HEK293T (cell line): ENCODE results near the gene C1orf198.

Experiments used
- BHLHE40 ChIP-seq: fragments of 450-650 bp; IDR thresholded peaks from 2 replicates; pipeline ENCODE4 v1.6.1; 2016; ENCODE audit warnings: mild to moderate bottlenecking, moderate library complexity, borderline replicate concordance
- L3MBTL2 ChIP-seq: fragments of 450-650 bp; conservative IDR thresholded peaks from 2 replicates; pipeline ENCODE4 v1.6.1; 2016; ENCODE audit warnings: mild to moderate bottlenecking
- PKNOX1 ChIP-seq: fragments of 450-650 bp; IDR thresholded peaks from 2 replicates; pipeline ENCODE4 v1.6.1; 2016

DNA sequence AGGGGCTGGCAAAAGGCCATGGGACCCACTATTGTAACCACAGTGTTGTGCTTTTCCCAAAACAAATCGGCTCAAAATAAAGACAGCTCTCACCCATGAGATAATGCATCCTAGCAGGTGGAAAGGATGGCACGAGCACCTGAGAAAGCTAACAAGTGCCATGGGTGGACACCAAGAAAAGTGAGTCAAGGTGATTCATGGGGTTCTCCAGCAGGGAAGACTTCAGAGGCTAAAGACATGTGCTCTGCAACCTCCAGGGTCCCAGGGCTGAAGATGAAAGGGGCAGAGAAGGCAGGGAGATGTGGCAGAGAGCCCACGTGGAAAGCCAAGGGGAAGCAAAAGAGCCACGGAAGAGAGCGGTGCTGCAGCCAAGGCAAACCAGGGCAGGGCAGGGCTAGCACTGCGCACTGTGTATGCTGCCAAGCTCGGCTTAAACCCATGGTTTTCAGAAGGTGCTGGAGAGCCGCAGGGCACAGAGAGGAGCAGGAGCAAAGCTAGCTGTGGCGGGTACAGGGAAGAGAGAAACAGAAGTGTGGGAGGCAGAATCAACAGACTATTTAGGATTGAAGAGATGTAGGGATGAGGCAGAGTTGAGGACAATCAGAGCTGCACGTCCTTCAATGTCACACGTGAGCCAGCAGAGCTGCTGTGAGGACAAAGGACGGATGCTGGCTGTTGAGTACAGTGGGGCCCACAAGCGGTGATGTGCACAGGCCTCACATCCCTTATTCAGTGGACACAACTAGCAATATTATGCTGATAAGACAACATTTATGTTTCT is 41.8 kb upstream of the C1orf198 start:
- TF ChIP-seq L3MBTL2 (no peak), PKNOX1 (no peak), BHLHE40 (no peak)
